HCT116 (cell line): ENCODE results near the gene CRYBB1. TPM values are rescaled to one million over a fixed set of nuclear protein-coding genes. Genes with fewer than 3 reads are reported as not detected.

Experiments used
- ATAC-seq: fragments of 200-7000 bp; cut with Tn5 transposase; 2 replicates; pipeline ENCODE4 v1.9.1; 2020; ENCODE audit warnings: mild to moderate bottlenecking, moderate library complexity
- BruUV-seq: library from RNA; stranded (reverse); fragments of 400-500 nt; replicated peaks from 2 replicates; lab custom pipeline; 2021; lab: Mats Ljungman, UMichigan
- CTCF ChIA-PET: fragments of 300-600 bp; sonication (Branson Sonifier 250); formaldehyde crosslinking; loops from one replicate; lab custom pipeline; 2021; ENCODE audit warnings: antibody characterized with exemption; lab: Charles Lee
- POLR2A ChIA-PET: fragments of 300-600, 350-600 bp; sonication (Branson Sonifier 250); formaldehyde crosslinking; loops from one replicate; lab custom pipeline; 2021; ENCODE audit warnings: antibody characterized with exemption; lab: Charles Lee
- RAD21 ChIA-PET, 2 experiments: fragments of 300-600 bp; sonication (Branson Sonifier 250); formaldehyde crosslinking; loops; one replicate each; lab custom pipeline; 2023; ENCODE audit warnings: low total read pairs in 2 of 2; ENCODE audit not compliant: uncharacterized antibody in 2 of 2, unreplicated experiment in 2 of 2, low non-redundant PET in 1 of 2; lab: Charles Lee
- DNase-seq: peaks from one replicate; pipeline ENCODE4 v3.0.0-alpha.2; 2010; ENCODE audit warnings: low read depth, low spot score
- H2AFZ ChIP-seq: fragments of 200-600 bp; shearing (Covaris generic), sonication (generic); 2 replicates; pipeline ENCODE4 v1.6.1; 2017; ENCODE audit warnings: low read depth, mixed run types, mixed read lengths, antibody characterized with exemption, low read length; ENCODE audit not compliant: poor library complexity, severe bottlenecking
- H3K27ac ChIP-seq: 2 replicates; pipeline ENCODE4 v1.5.1; 2012; ENCODE audit warnings: low read depth, low read length
- H3K27me3 ChIP-seq: fragments of 200-600 bp; sonication (generic); 2 replicates; pipeline ENCODE4 v1.6.1; 2016; ENCODE audit warnings: mixed run types, low read length, mixed read lengths; ENCODE audit not compliant: insufficient read depth
- H3K36me3 ChIP-seq, 2 experiments: fragments of 200-500 bp in 1 of 2; fragments of 200-600 bp in 1 of 2; sonication (Bioruptor generic) in 1 of 2; sonication (generic) in 1 of 2; 2 replicates each; pipeline versions ENCODE4 v1.5.1 to v1.6.1; 2014 to 2016; ENCODE audit warnings: low read length in 2 of 2, inconsistent platforms in 1 of 2, mixed read lengths in 1 of 2, mixed run types in 1 of 2; ENCODE audit not compliant: insufficient read depth in 2 of 2, control insufficient read depth in 1 of 2
- H3K4me1 ChIP-seq, 2 experiments: fragments of 200-600 bp in 1 of 2; sonication (generic) in 1 of 2; 2 replicates each; pipeline versions ENCODE4 v1.5.1 to v1.6.1; 2012 to 2017; ENCODE audit warnings: low read length in 2 of 2, inconsistent platforms in 1 of 2, mild to moderate bottlenecking in 1 of 2, mixed read lengths in 1 of 2, mixed run types in 1 of 2, moderate library complexity in 1 of 2; ENCODE audit not compliant: insufficient read depth in 2 of 2, control insufficient read depth in 1 of 2
- H3K4me2 ChIP-seq: fragments of 200-600 bp; sonication (generic); 2 replicates; pipeline ENCODE4 v1.6.1; 2017; ENCODE audit warnings: mixed run types, low read length, mixed read lengths
- H3K4me3 ChIP-seq, 2 experiments: fragments of 200-600 bp in 1 of 2; sonication (generic) in 1 of 2; replicated peaks in 1 of 2; 2 replicates each; pipeline ENCODE4 v1.5.1; 2011 to 2016; ENCODE audit warnings: low read length in 2 of 2, control low read depth in 1 of 2, low read depth in 1 of 2, mild to moderate bottlenecking in 1 of 2, mixed read lengths in 1 of 2, mixed run types in 1 of 2
- H3K79me2 ChIP-seq: fragments of 200-600 bp; sonication (generic); 2 replicates; pipeline ENCODE4 v1.6.1; 2017; ENCODE audit warnings: mild to moderate bottlenecking, mixed run types, low read length, moderate library complexity, mixed read lengths; ENCODE audit not compliant: insufficient read depth
- H3K9ac ChIP-seq: fragments of 200-600 bp; sonication (generic); 2 replicates; pipeline ENCODE4 v1.6.1; 2016; ENCODE audit warnings: low read length, mixed read lengths
- H3K9me2 ChIP-seq: fragments of 200-600 bp; sonication (generic), shearing (Covaris generic); 2 replicates; pipeline ENCODE4 v1.6.1; 2017; ENCODE audit warnings: mixed run types, mild to moderate bottlenecking, moderate library complexity; ENCODE audit not compliant: insufficient read depth
- H3K9me3 ChIP-seq, 2 experiments: fragments of 200-500 bp in 1 of 2; fragments of 200-600 bp in 1 of 2; sonication (Bioruptor generic) in 1 of 2; sonication (generic) in 1 of 2; 2 replicates each; pipeline ENCODE4 v1.6.1; 2014 to 2017; ENCODE audit warnings: low read length in 2 of 2, mixed read lengths in 2 of 2, inconsistent platforms in 1 of 2, low read depth in 1 of 2, mild to moderate bottlenecking in 1 of 2, mixed run types in 1 of 2, moderate library complexity in 1 of 2; ENCODE audit not compliant: control insufficient read depth in 1 of 2, insufficient read depth in 1 of 2
- H4K20me1 ChIP-seq: fragments of 200-600 bp; sonication (generic), shearing (Covaris generic); 2 replicates; pipeline ENCODE4 v1.6.1; 2017; ENCODE audit warnings: mixed run types, mild to moderate bottlenecking, moderate library complexity; ENCODE audit not compliant: insufficient read depth
- CBX3 ChIP-seq: IDR thresholded peaks from 2 replicates; pipeline ENCODE4 v1.6.1; 2012; ENCODE audit warnings: low read depth
- CEBPB ChIP-seq: IDR thresholded peaks from 2 replicates; pipeline ENCODE4 v1.6.1; 2012; ENCODE audit warnings: low read depth
- EZH2 ChIP-seq: fragments of 200-600 bp; sonication (generic); IDR thresholded peaks from 2 replicates; pipeline ENCODE4 v1.6.1; 2017; ENCODE audit warnings: antibody characterized with exemption, mixed run types
- JUND ChIP-seq: IDR thresholded peaks from 2 replicates; pipeline ENCODE4 v1.6.1; 2012
- RAD21 ChIP-seq: IDR thresholded peaks from 2 replicates; pipeline ENCODE4 v1.6.1; 2012; ENCODE audit warnings: low read depth, mild to moderate bottlenecking
- SP1 ChIP-seq: IDR thresholded peaks from 2 replicates; pipeline ENCODE4 v1.6.1; 2012; ENCODE audit warnings: low read depth
- YY1 ChIP-seq: IDR thresholded peaks from 2 replicates; pipeline ENCODE4 v1.6.1; 2011; ENCODE audit warnings: low read length, low read depth, moderate library complexity, mild to moderate bottlenecking; ENCODE audit not compliant: insufficient replicate concordance; ENCODE audit errors: extremely low read depth
- intact Hi-C: fragments of 100-400 bp; cut with micrococcal nuclease; formaldehyde crosslinking; loops from 2 replicates; pipeline ENCODE4 v1.10.0; 2022
- total RNA-seq: library from RNA; stranded (reverse); gene quantifications from one replicate; pipeline ENCODE4 v1.2.1, GENCODE V29; 2021; ENCODE audit not compliant: unreplicated experiment
- TF ChIP-seq, protein P1 (sequence below): IDR thresholded peaks from 2 replicates; pipeline ENCODE4 v1.6.1; 2012
- TF ChIP-seq, protein P2 (sequence below): IDR thresholded peaks from 2 replicates; pipeline ENCODE4 v1.6.1; 2012; ENCODE audit warnings: low read depth
- TF ChIP-seq, protein P3 (sequence below), 3 experiments: fragments of 200-600 bp in 1 of 3; sonication (generic) in 1 of 3; IDR thresholded peaks in 2 of 3; conservative IDR thresholded peaks in 1 of 3; 2 replicates each; pipeline ENCODE4 v1.5.1; 2012 to 2017; ENCODE audit warnings: low read depth in 2 of 3, low read length in 2 of 3, antibody characterized with exemption in 1 of 3, borderline replicate concordance in 1 of 3, control low read depth in 1 of 3, mild to moderate bottlenecking in 1 of 3, mixed read lengths in 1 of 3, mixed run types in 1 of 3, moderate library complexity in 1 of 3; ENCODE audit not compliant: insufficient read depth in 1 of 3

Gene CRYBB1
- total RNA-seq, 1 experiment from 2014 or later = not detected

DNA sequence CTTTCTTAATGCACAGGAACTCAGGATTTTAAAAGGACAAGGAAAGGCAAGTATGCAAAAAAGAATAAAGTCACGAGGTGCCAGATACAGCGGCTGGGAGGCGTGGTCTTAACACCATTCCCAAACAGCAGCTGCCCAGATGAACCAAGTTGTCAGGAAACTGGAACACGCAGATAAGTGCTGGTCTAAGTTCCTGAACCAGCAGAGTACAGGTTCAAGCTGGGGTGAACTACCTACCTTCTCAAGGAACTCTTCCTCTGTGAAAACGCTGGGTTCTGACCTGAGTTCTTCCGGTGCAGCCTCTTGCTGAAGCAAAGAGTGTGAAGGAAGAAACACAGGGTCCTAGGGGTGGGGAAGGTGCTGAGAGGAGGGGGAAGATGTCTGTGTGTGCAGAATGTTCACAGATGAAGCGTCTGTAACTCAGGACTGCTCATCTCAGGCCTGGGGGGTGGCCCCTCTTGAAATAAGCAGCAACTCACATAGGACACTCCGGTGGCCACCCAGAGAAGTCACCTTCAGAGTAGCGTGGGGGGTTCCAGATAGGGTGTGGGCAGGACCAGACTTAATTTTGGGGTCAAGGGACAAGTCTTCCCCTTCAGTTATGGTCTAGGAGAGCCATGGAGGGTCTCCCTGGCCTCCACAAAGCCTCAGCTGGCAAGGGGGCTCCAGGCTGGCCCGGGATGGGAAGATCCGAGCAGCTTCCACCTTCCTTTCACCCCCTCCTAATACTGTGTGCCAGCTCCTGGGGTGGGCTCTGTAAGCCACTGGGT, 31.1 kb downstream of the CRYBB1 start:
- RAD21 ChIA-PET = no interaction called here

More for the DNA sequence above, 31.1 kb downstream of the CRYBB1 start:
- ChIA-PET CTCF (no interaction called here), POLR2A (no interaction called here)
- ATAC-seq (no peak), DNase-seq (no peak)
- H3K9me2 ChIP-seq = no peaks in the 10 kb centered on the region
- TF ChIP-seq CEBPB (no peak), EZH2 (no peak), CBX3 (no peak), JUND (no peak), RAD21 (no peak), SP1 (no peak), YY1 (no peak)
- TF ChIP-seq, protein P1, sequence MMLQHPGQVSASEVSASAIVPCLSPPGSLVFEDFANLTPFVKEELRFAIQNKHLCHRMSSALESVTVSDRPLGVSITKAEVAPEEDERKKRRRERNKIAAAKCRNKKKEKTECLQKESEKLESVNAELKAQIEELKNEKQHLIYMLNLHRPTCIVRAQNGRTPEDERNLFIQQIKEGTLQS = no peak
- TF ChIP-seq, protein P2, sequence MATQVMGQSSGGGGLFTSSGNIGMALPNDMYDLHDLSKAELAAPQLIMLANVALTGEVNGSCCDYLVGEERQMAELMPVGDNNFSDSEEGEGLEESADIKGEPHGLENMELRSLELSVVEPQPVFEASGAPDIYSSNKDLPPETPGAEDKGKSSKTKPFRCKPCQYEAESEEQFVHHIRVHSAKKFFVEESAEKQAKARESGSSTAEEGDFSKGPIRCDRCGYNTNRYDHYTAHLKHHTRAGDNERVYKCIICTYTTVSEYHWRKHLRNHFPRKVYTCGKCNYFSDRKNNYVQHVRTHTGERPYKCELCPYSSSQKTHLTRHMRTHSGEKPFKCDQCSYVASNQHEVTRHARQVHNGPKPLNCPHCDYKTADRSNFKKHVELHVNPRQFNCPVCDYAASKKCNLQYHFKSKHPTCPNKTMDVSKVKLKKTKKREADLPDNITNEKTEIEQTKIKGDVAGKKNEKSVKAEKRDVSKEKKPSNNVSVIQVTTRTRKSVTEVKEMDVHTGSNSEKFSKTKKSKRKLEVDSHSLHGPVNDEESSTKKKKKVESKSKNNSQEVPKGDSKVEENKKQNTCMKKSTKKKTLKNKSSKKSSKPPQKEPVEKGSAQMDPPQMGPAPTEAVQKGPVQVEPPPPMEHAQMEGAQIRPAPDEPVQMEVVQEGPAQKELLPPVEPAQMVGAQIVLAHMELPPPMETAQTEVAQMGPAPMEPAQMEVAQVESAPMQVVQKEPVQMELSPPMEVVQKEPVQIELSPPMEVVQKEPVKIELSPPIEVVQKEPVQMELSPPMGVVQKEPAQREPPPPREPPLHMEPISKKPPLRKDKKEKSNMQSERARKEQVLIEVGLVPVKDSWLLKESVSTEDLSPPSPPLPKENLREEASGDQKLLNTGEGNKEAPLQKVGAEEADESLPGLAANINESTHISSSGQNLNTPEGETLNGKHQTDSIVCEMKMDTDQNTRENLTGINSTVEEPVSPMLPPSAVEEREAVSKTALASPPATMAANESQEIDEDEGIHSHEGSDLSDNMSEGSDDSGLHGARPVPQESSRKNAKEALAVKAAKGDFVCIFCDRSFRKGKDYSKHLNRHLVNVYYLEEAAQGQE = no peak
- TF ChIP-seq, protein P3, sequence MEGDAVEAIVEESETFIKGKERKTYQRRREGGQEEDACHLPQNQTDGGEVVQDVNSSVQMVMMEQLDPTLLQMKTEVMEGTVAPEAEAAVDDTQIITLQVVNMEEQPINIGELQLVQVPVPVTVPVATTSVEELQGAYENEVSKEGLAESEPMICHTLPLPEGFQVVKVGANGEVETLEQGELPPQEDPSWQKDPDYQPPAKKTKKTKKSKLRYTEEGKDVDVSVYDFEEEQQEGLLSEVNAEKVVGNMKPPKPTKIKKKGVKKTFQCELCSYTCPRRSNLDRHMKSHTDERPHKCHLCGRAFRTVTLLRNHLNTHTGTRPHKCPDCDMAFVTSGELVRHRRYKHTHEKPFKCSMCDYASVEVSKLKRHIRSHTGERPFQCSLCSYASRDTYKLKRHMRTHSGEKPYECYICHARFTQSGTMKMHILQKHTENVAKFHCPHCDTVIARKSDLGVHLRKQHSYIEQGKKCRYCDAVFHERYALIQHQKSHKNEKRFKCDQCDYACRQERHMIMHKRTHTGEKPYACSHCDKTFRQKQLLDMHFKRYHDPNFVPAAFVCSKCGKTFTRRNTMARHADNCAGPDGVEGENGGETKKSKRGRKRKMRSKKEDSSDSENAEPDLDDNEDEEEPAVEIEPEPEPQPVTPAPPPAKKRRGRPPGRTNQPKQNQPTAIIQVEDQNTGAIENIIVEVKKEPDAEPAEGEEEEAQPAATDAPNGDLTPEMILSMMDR (IDR thresholded peaks at IDR 0.05 in 2 of 3, conservative IDR thresholded peaks at IDR 0.05 in 1 of 3; ENCODE audit: borderline replicate concordance in 1 of 3, insufficient read depth in 1 of 3, low read depth in 2 of 3, low read length in 2 of 3) = no peak
- TF ChIP-seq, all 23 proteins: peak for 0
- no peaks in the 10 kb centered on the region for H4K20me1 ChIP-seq
- no TSS peak for BruUV-seq
- no peaks in the 10 kb centered on the region for H3K27me3 ChIP-seq
- no peaks in the 10 kb centered on the region for H3K36me3 ChIP-seq
- intact Hi-C loops = no loop called here
- H3K79me2 ChIP-seq = peaks cover 22% of the 10 kb centered on the region; the same call in 1 of the 2 replicates
- H3K4me2 ChIP-seq = no peak overlapping the region
- peaks cover 8 to 19% of the 10 kb centered on the region in 2 experiments; a peak in 3 of 4 replicates for H3K4me1 ChIP-seq
- no peak overlapping the region for H2AFZ ChIP-seq
- H3K4me3 ChIP-seq = no peak overlapping the region
- no peak overlapping the region for H3K9ac ChIP-seq
- H3K27ac ChIP-seq = no peak overlapping the region
- H3K9me3 ChIP-seq = no peaks in the 10 kb centered on the region
